HEK293T (cell line): Measurements from ENCODE around the gene EYS.
A peak's percentile ranks its signal among the peaks of the same experiment; 100 is the strongest.
"Not testable (repeated sequence)": the region's sequence is repeated elsewhere in the genome, so short reads cannot be mapped to it uniquely, and the experiment has no call there.

Experiments used
- CTCF ChIA-PET: fragments of 350-600 bp; formaldehyde crosslinking; extraction: SDS; loops from one replicate; lab custom pipeline; 2021; ENCODE audit warnings: antibody characterized with exemption, inconsistent platforms; lab: Yijun Ruan, JAX
- POLR2A ChIA-PET: fragments of 350-600 bp; formaldehyde crosslinking; extraction: SDS; loops from one replicate; lab custom pipeline; 2020; ENCODE audit warnings: antibody characterized with exemption, inconsistent platforms; lab: Yijun Ruan, JAX
- DNase-seq: peaks from one replicate; pipeline ENCODE4 v3.0.0; 2012; ENCODE audit warnings: mixed read lengths; ENCODE audit errors: extremely low spot score
- ARNT ChIP-seq: fragments of 450-650 bp; IDR thresholded peaks from 2 replicates; pipeline ENCODE4 v1.6.1; 2017; ENCODE audit warnings: mild to moderate bottlenecking
- BHLHE40 ChIP-seq: fragments of 450-650 bp; IDR thresholded peaks from 2 replicates; pipeline ENCODE4 v1.6.1; 2016; ENCODE audit warnings: mild to moderate bottlenecking, moderate library complexity, borderline replicate concordance
- CTBP1 ChIP-seq: fragments of 450-650 bp; IDR thresholded peaks from 2 replicates; pipeline ENCODE4 v1.6.1; 2016; ENCODE audit warnings: borderline replicate concordance
- ELF4 ChIP-seq: fragments of 450-650 bp; IDR thresholded peaks from 2 replicates; pipeline ENCODE4 v1.6.1; 2017; ENCODE audit warnings: antibody characterized with exemption
- FOXA1 ChIP-seq: fragments of 450-650 bp; IDR thresholded peaks from 2 replicates; pipeline ENCODE4 v1.6.1; 2016; ENCODE audit warnings: mild to moderate bottlenecking
- FOXK2 ChIP-seq: fragments of 450-650 bp; IDR thresholded peaks from 2 replicates; pipeline ENCODE4 v1.6.1; 2016; ENCODE audit warnings: mild to moderate bottlenecking
- FOXM1 ChIP-seq: fragments of 450-650 bp; IDR thresholded peaks from 2 replicates; pipeline ENCODE4 v1.6.1; 2017; ENCODE audit warnings: mild to moderate bottlenecking, borderline replicate concordance
- HDGF ChIP-seq: fragments of 450-650 bp; IDR thresholded peaks from 2 replicates; pipeline ENCODE4 v1.6.1; 2017; ENCODE audit warnings: antibody characterized with exemption, borderline replicate concordance
- L3MBTL2 ChIP-seq: fragments of 450-650 bp; conservative IDR thresholded peaks from 2 replicates; pipeline ENCODE4 v1.6.1; 2016; ENCODE audit warnings: mild to moderate bottlenecking
- LEF1 ChIP-seq: fragments of 450-650 bp; IDR thresholded peaks from 2 replicates; pipeline ENCODE4 v1.6.1; 2017; ENCODE audit warnings: mild to moderate bottlenecking, borderline replicate concordance
- NFRKB ChIP-seq: fragments of 450-650 bp; IDR thresholded peaks from 2 replicates; pipeline ENCODE4 v1.6.1; 2016; ENCODE audit warnings: mild to moderate bottlenecking, moderate library complexity
- PKNOX1 ChIP-seq: fragments of 450-650 bp; IDR thresholded peaks from 2 replicates; pipeline ENCODE4 v1.6.1; 2016
- SP1 ChIP-seq: fragments of 450-650 bp; IDR thresholded peaks from 2 replicates; pipeline ENCODE4 v1.6.1; 2017
- SUZ12 ChIP-seq: fragments of 450-650 bp; IDR thresholded peaks from 2 replicates; pipeline ENCODE4 v1.6.1; 2016; ENCODE audit warnings: mild to moderate bottlenecking
- TARDBP ChIP-seq: fragments of 450-650 bp; IDR thresholded peaks from 2 replicates; pipeline ENCODE4 v1.6.1; 2016
- ZNF384 ChIP-seq: fragments of 450-650 bp; IDR thresholded peaks from 2 replicates; pipeline ENCODE4 v1.6.1; 2016

The EYS gene

GRCh38 chr6:64489763-64490162 lies 1217.3 kb downstream of the EYS start:
- TF ChIP-seq L3MBTL2 (no peak), LEF1 (no peak)
- DNase-seq = no peak
- CTCF ChIA-PET = interaction anchor here (0.7 kb wide), 1 partner anchor 1148 kb away, joined by 4 read pairs; no protein-coding TSS in a partner anchor
- POLR2A ChIA-PET = no interaction called here

GRCh38 chr6:64486578-64487351 lies 1220.3 kb downstream of the EYS start:
- DNase-seq = no peak
- CTCF ChIA-PET = no interaction called here
- POLR2A ChIA-PET = no interaction called here
- TF ChIP-seq HDGF = no peak
- TF ChIP-seq PKNOX1 = peak; percentile 51
- no peak for TF ChIP-seq TARDBP
- peak; percentile 93 for TF ChIP-seq ARNT

GRCh38 chr6:64483956-64484499 lies 1223.0 kb downstream of the EYS start:
- TF ChIP-seq ELF4 (no peak), HDGF (no peak), FOXK2 (no peak), L3MBTL2 (no peak), SP1 (no peak), CTBP1 (no peak), LEF1 (no peak), TARDBP (no peak), PKNOX1 (no peak), ARNT (no peak)
- DNase-seq = no peak
- CTCF ChIA-PET = no interaction called here
- POLR2A ChIA-PET = no interaction called here

GRCh38 chr6:64482631-64483030 lies 1224.4 kb downstream of the EYS start:
- POLR2A ChIA-PET = no interaction called here
- TF ChIP-seq FOXA1 = no peak
- no peak for TF ChIP-seq ELF4
- no peak for TF ChIP-seq SUZ12
- no peak for TF ChIP-seq HDGF
- TF ChIP-seq FOXK2 = no peak
- TF ChIP-seq FOXM1 = no peak
- TF ChIP-seq L3MBTL2 = no peak
- no peak for TF ChIP-seq NFRKB
- no peak for TF ChIP-seq LEF1
- no peak for TF ChIP-seq CTBP1
- no peak for TF ChIP-seq ZNF384
- TF ChIP-seq PKNOX1 = no peak
- no peak for TF ChIP-seq BHLHE40
- TF ChIP-seq ARNT = no peak
- no peak for TF ChIP-seq TARDBP
- no peak for TF ChIP-seq SP1
- CTCF ChIA-PET = no interaction called here
- DNase-seq = no peak

- ChIA-PET CTCF (no interaction called here), POLR2A (no interaction called here)
- TF ChIP-seq HDGF (no peak), PKNOX1 (peak; percentile 84)
- no peak for DNase-seq
Observed at GRCh38 chr6:64479134-64479533, 1227.9 kb downstream of the EYS start.

GRCh38 chr6:64477391-64477790 lies 1229.6 kb downstream of the EYS start:
- TF ChIP-seq SUZ12 = no peak
- no peak for DNase-seq
- ChIA-PET CTCF (no interaction called here), POLR2A (no interaction called here)

GRCh38 chr6:64476935-64477334 lies 1230.1 kb downstream of the EYS start:
- no peak for TF ChIP-seq FOXM1
- TF ChIP-seq SP1 = no peak
- no peak for TF ChIP-seq PKNOX1
- TF ChIP-seq NFRKB = no peak
- no peak for TF ChIP-seq ZNF384
- TF ChIP-seq FOXA1 = no peak
- TF ChIP-seq LEF1 = no peak
- TF ChIP-seq FOXK2 = no peak
- TF ChIP-seq SUZ12 = no peak
- POLR2A ChIA-PET = no interaction called here
- CTCF ChIA-PET = no interaction called here
- no peak for DNase-seq

GRCh38 chr6:64469405-64469804 lies 1237.6 kb downstream of the EYS start:
- DNase-seq, CTCF ChIA-PET, POLR2A ChIA-PET: not testable (repeated sequence)
